GM12878 (cell line): Measurements from ENCODE around the gene ZNF474. TPM values are rescaled to one million over a fixed set of nuclear protein-coding genes. Genes with fewer than 3 reads are reported as not detected.

ENCODE experiments used
- ATAC-seq: fragments of 200-7000 bp; cut with Tn5 transposase; 3 replicates; pipeline ENCODE4 v1.9.1; 2020; ENCODE audit warnings: mild to moderate bottlenecking, moderate library complexity
- BruUV-seq: library from RNA; stranded (reverse); fragments of 400-500 nt; replicated peaks from 2 replicates; lab custom pipeline; 2021; lab: Mats Ljungman, UMichigan
- CTCF ChIA-PET: fragments of 300-600 bp; sonication (Branson Sonifier 250); formaldehyde crosslinking; extraction: SDS; loops from one replicate; lab custom pipeline; 2021; ENCODE audit warnings: inconsistent platforms; lab: Yijun Ruan, JAX
- POLR2A ChIA-PET: fragments of 350-600 bp; formaldehyde crosslinking; extraction: SDS; loops from one replicate; lab custom pipeline; 2021; ENCODE audit warnings: inconsistent platforms; lab: Charles Lee
- RAD21 ChIA-PET: fragments of 300-600 bp; sonication (Branson Sonifier 250); formaldehyde crosslinking; loops from one replicate; lab custom pipeline; 2023; ENCODE audit warnings: antibody characterized with exemption; ENCODE audit not compliant: unreplicated experiment; lab: Charles Lee
- SMC1A ChIA-PET: fragments of 300-600 bp; sonication (Branson Sonifier 250); formaldehyde crosslinking; loops from one replicate; lab custom pipeline; 2023; ENCODE audit not compliant: unreplicated experiment, uncharacterized antibody; lab: Charles Lee
- DNase-seq: peaks from one replicate; pipeline ENCODE4 v3.0.0-alpha.2; 2011; ENCODE audit warnings: low read depth, low spot score
- FAIRE-seq: peaks from 3 replicates; lab custom pipeline; 2011; peaks lifted over from hg19 to GRCh38; lab: Jason Lieb, UNC
- H2AFZ ChIP-seq: 2 replicates; pipeline ENCODE4 v1.6.0; 2011; ENCODE audit warnings: low read depth, low read length, control low read depth; ENCODE audit not compliant: control insufficient read depth
- H3K27ac ChIP-seq: 2 replicates; pipeline ENCODE4 v1.5.1; 2011; ENCODE audit warnings: control low read depth; ENCODE audit not compliant: control insufficient read depth, insufficient read depth
- H3K27me3 ChIP-seq, 2 experiments: replicated peaks in 1 of 2; 2 replicates each; pipeline versions ENCODE4 v1.6.0 to v1.6.1; 2011; ENCODE audit warnings: low read length in 1 of 2; ENCODE audit not compliant: control insufficient read depth in 2 of 2, insufficient read depth in 2 of 2
- H3K36me3 ChIP-seq, 2 experiments: 2 replicates each; pipeline ENCODE4 v1.5.1; 2011; ENCODE audit warnings: low read length in 1 of 2; ENCODE audit not compliant: control insufficient read depth in 2 of 2, insufficient read depth in 2 of 2
- H3K4me1 ChIP-seq: 2 replicates; pipeline ENCODE4 v1.6.1; 2011; ENCODE audit warnings: mild to moderate bottlenecking, low read length, moderate library complexity, mixed read lengths; ENCODE audit not compliant: control insufficient read depth, insufficient read depth
- H3K4me2 ChIP-seq: 2 replicates; pipeline ENCODE4 v1.6.0; 2011; ENCODE audit warnings: control low read depth; ENCODE audit not compliant: control insufficient read depth, insufficient read depth
- H3K4me3 ChIP-seq: fragments of 200-600 bp; sonication (generic); 2 replicates; pipeline ENCODE4 v1.5.1; 2016
- H3K79me2 ChIP-seq: 2 replicates; pipeline ENCODE4 v1.6.0; 2011; ENCODE audit warnings: low read length; ENCODE audit not compliant: control insufficient read depth, insufficient read depth
- H3K9ac ChIP-seq: 2 replicates; pipeline ENCODE4 v1.8.0; 2011; ENCODE audit warnings: low read length, control low read depth, mixed read lengths; ENCODE audit not compliant: control insufficient read depth, insufficient read depth
- H3K9me3 ChIP-seq: replicated peaks from 3 replicates; pipeline ENCODE4 v1.5.1; 2011; ENCODE audit warnings: mild to moderate bottlenecking, low read length; ENCODE audit not compliant: control insufficient read depth, insufficient read depth
- H4K20me1 ChIP-seq: 2 replicates; pipeline ENCODE4 v1.6.0; 2011; ENCODE audit not compliant: control insufficient read depth, insufficient read depth
- CTCF ChIP-seq, 3 experiments: IDR thresholded peaks in 2 of 3; conservative IDR thresholded peaks in 1 of 3; 2 replicates each; pipeline ENCODE4 v1.5.1; 2011; ENCODE audit warnings: low read depth in 3 of 3, low read length in 3 of 3, mild to moderate bottlenecking in 3 of 3, control low read depth in 2 of 3, moderate library complexity in 2 of 3, inconsistent platforms in 1 of 3, mixed read lengths in 1 of 3; ENCODE audit not compliant: control insufficient read depth in 2 of 3, insufficient read depth in 1 of 3; ENCODE audit errors: extremely low read depth in 1 of 3
- HDAC2 ChIP-seq: fragments of 200-600 bp; sonication (generic); IDR thresholded peaks from 2 replicates; pipeline ENCODE4 v1.6.1; 2017
- IRF3 ChIP-seq: fragments of 450-650 bp; IDR thresholded peaks from 2 replicates; pipeline ENCODE4 v1.6.1; 2014; ENCODE audit warnings: mild to moderate bottlenecking
- MXI1 ChIP-seq: fragments of 150-350 bp; IDR thresholded peaks from 2 replicates; pipeline ENCODE4 v1.6.1; 2011; ENCODE audit warnings: low read depth, mild to moderate bottlenecking, inconsistent platforms, low read length, improper control_type of control experiment
- MYC ChIP-seq: IDR thresholded peaks from 2 replicates; pipeline ENCODE4 v1.6.1; 2011; ENCODE audit warnings: mild to moderate bottlenecking, low read length, moderate library complexity, inconsistent platforms; ENCODE audit not compliant: insufficient read depth, insufficient replicate concordance, insufficient read length, severe bottlenecking
- NRF1 ChIP-seq: conservative IDR thresholded peaks from 2 replicates; pipeline ENCODE4 v1.6.1; 2011; ENCODE audit warnings: mild to moderate bottlenecking, low read depth, low read length, improper control_type of control experiment
- RAD21 ChIP-seq: IDR thresholded peaks from 2 replicates; pipeline ENCODE4 v1.6.1; 2011; ENCODE audit warnings: mild to moderate bottlenecking, low read depth, low read length, moderate library complexity; ENCODE audit not compliant: insufficient read depth
- RBBP5 ChIP-seq: fragments of 200-600 bp; sonication (generic); conservative IDR thresholded peaks from 2 replicates; pipeline ENCODE4 v1.6.1; 2016
- SMC3 ChIP-seq: IDR thresholded peaks from 2 replicates; pipeline ENCODE4 v1.6.1; 2011; ENCODE audit warnings: low read length, improper control_type of control experiment, borderline replicate concordance
- STAT3 ChIP-seq: IDR thresholded peaks from 2 replicates; pipeline ENCODE4 v1.6.1; 2011; ENCODE audit warnings: low read depth, low read length, improper control_type of control experiment
- WGBS: methylation state at CpG from one replicate; pipeline ENCODE4 v1.1.6; 2016; ENCODE audit warnings: low lambda C conversion rate; ENCODE audit not compliant: insufficient replicate concordance, insufficient coverage; ENCODE audit errors: missing lambda C conversion rate; 5-methylcytosine and 5-hydroxymethylcytosine counted together
- in situ Hi-C: fragments of 300-500 bp; cut with MboI; formaldehyde crosslinking; loops from 9 replicates; pipeline ENCODE4 v1.14.3; 2018; ENCODE audit warnings: mixed read lengths
- intact Hi-C: fragments of 100-400 bp; cut with micrococcal nuclease; formaldehyde crosslinking; loops from one replicate; pipeline ENCODE4 v1.14.2; 2022; ENCODE audit not compliant: unreplicated experiment
- polyA plus RNA-seq, 11 experiments: library from polyadenylated mRNA; depleted of rRNA in 4 of 11; unstranded in 6 of 11; stranded (reverse) in 5 of 11; fragments of >200 nt; fragmentation: Nextera tagmentation in 4 of 11; fragmentation: Illumina TruSeq in 1 of 11; extraction: Ambion mirVana in 4 of 11; extraction: Trizol in 1 of 11; gene quantifications; 1 replicate in 1 of 11; 2 replicates in 10 of 11; pipeline versions ENCODE4 v1.2.1 to v1.2.3, GENCODE V29; 2011 to 2016; ENCODE audit warnings: inconsistent platforms in 2 of 11, missing spikeins in 2 of 11, low read depth in 1 of 11
- total RNA-seq, 4 experiments: library from RNA; depleted of rRNA in 3 of 4; stranded (reverse); fragments of >200 nt in 3 of 4; fragmentation: Illumina TruSeq in 1 of 4; extraction: Trizol in 1 of 4; gene quantifications; 2 replicates each; pipeline versions ENCODE4 v1.2.1 to v1.2.3, GENCODE V29; 2013 to 2021
- TF ChIP-seq, protein P1 (sequence below): IDR thresholded peaks from 2 replicates; pipeline ENCODE4 v1.6.1; 2011; ENCODE audit warnings: low read depth, mild to moderate bottlenecking, low read length, moderate library complexity, borderline replicate concordance; ENCODE audit errors: extremely low read depth

Gene ZNF474
- total and polyA plus RNA-seq, 10 of the 15 experiments (the other 5 are each of a cell fraction or from before 2014, with no cell fraction given): 0.06 to 0.97 (median 0.13) TPM; not detected in 3

GRCh38 chr5:122099060-122099790, 30.1 kb upstream of the ZNF474 start (continued):
- no peak for TF ChIP-seq IRF3
- no peak for TF ChIP-seq MYC
- no peak for TF ChIP-seq STAT3
- TF ChIP-seq, protein P1, sequence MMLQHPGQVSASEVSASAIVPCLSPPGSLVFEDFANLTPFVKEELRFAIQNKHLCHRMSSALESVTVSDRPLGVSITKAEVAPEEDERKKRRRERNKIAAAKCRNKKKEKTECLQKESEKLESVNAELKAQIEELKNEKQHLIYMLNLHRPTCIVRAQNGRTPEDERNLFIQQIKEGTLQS: no peak
- no peak for TF ChIP-seq RBBP5
- no peak for TF ChIP-seq HDAC2

DNA sequence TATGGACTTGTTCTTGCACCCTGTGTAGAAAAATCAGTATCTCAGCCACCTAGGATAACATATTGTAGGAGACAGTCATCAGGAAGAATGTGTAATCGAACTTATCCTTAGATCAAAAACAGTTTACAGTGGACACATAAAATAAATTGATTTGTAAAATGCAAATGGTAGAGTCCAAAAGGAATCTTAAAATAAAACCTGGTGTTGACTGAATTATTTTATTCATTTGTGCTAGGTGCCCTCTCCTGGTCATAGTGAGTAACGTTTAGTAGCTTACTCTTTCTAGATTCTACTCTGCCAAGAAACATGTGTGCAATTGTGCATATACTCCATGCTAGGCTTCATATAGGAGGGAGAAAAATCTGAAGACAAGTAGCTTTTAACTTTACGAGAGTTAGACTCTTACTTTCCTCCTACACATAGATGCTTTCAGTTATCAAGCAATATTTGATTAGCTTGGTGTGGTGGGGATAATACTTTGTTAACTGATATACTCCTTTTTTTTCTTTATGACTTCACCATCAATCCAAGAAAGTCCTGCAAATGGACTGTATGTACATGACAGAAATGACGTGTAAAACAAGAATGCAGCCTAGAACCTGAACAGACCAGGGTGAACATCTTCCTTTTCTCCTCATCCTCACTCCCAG, 27.6 kb upstream of the ZNF474 start:
- in situ Hi-C loops (no loop called here), intact Hi-C loops (loop anchor here (2.0 kb wide), 1 partner anchor 135 kb away; no protein-coding TSS in a partner anchor)
- no peaks in the 10 kb centered on the region for H3K36me3 ChIP-seq
- H3K27me3 ChIP-seq: no peaks in the 10 kb centered on the region
- H3K79me2 ChIP-seq: no peaks in the 10 kb centered on the region
- ChIA-PET SMC1A (interaction anchor here (0.6 to 1.4 kb wide), 5 partner anchors 9 to 548 kb away, joined by 3 to 11 read pairs (median 3); no protein-coding TSS in a partner anchor), CTCF (interaction anchor here (0.7 to 3.0 kb wide), 18 partner anchors 9 to 430 kb away, joined by 3 to 15 read pairs (median 5); partner anchors contain the start of gene SRFBP1), RAD21 (interaction anchor here (0.6 to 2.1 kb wide), 9 partner anchors 10 to 1843 kb away, joined by 3 to 12 read pairs (median 3); no protein-coding TSS in a partner anchor), POLR2A (interaction anchor here (1.2 kb wide), 1 partner anchor 133 kb away, joined by 5 read pairs; no protein-coding TSS in a partner anchor)
- no peaks in the 10 kb centered on the region for H3K4me1 ChIP-seq
- H2AFZ ChIP-seq: no peak overlapping the region
- H3K4me3 ChIP-seq: no peak overlapping the region
- DNase-seq (no peak), FAIRE-seq (peak; percentile 35), ATAC-seq (peak; percentile 83)
- no peak overlapping the region for H3K9ac ChIP-seq
- TF ChIP-seq MXI1: no peak
- TF ChIP-seq RAD21: peak; percentile 75
- TF ChIP-seq SMC3: peak; percentile 45; the same call in 1 of the 2 replicates
- no peak for TF ChIP-seq STAT3
- no peak for TF ChIP-seq NRF1
- peak; percentile 47 to 54 (median 50) for TF ChIP-seq CTCF (IDR thresholded peaks at IDR 0.05 in 2 of 3, conservative IDR thresholded peaks at IDR 0.05 in 1 of 3; ENCODE audit: control insufficient read depth in 2 of 3, extremely low read depth in 1 of 3, insufficient read depth in 1 of 3, low read depth in 3 of 3, low read length in 3 of 3)
- no peak overlapping the region for H3K4me2 ChIP-seq
- WGBS: 1% methylated on average over 4 of the region's 4 CpGs
- H3K27ac ChIP-seq: no peak overlapping the region
- H4K20me1 ChIP-seq: no peaks in the 10 kb centered on the region
- no peaks in the 10 kb centered on the region for H3K9me3 ChIP-seq
- BruUV-seq: no TSS peak
